ENCODE data around the gene CLK4.

GRCh38 chr5:178587763-178588611, 38.9 kb downstream of the CLK4 start:
- no peak for TF ChIP-seq ATF6 (CRISPR knock-in tag; IDR thresholded peaks at IDR 0.05)
- TF ChIP-seq CTCF (IDR thresholded peaks at IDR 0.05) = no peak
- TF ChIP-seq ZNF232 (CRISPR knock-in tag; IDR thresholded peaks at IDR 0.05) = no peak
- no peak for TF ChIP-seq USF1 (CRISPR knock-in tag; IDR thresholded peaks at IDR 0.05)
- TF ChIP-seq GABPB1 (CRISPR knock-in tag; IDR thresholded peaks at IDR 0.05) = no peak
- no peak for TF ChIP-seq ZNF121 (CRISPR knock-in tag; IDR thresholded peaks at IDR 0.05)
- no peak for TF ChIP-seq JUN (CRISPR knock-in tag; IDR thresholded peaks at IDR 0.05)
- TF ChIP-seq MLX (CRISPR knock-in tag; IDR thresholded peaks at IDR 0.05) = no peak
- no peak for TF ChIP-seq ZNF416 (CRISPR knock-in tag; IDR thresholded peaks at IDR 0.05)
- no peak for TF ChIP-seq IRF1 (CRISPR knock-in tag; IDR thresholded peaks at IDR 0.05)
- no peak for TF ChIP-seq HMGA2 (CRISPR knock-in tag; IDR thresholded peaks at IDR 0.05)
- no peak for TF ChIP-seq STAT6 (CRISPR knock-in tag; conservative IDR thresholded peaks at IDR 0.05; ENCODE audit: low read depth)
- TF ChIP-seq CBFB (CRISPR knock-in tag; IDR thresholded peaks at IDR 0.05; ENCODE audit: low read depth) = no peak
- no peak for TF ChIP-seq ZNF317 (CRISPR knock-in tag; IDR thresholded peaks at IDR 0.05; ENCODE audit: borderline replicate concordance, low read depth)

All from WTC11 (cell line).